HG03432 (cell line): Measurements from ENCODE around the gene GPR161.
"Not testable (repeated sequence)": the region's sequence is repeated elsewhere in the genome, so short reads cannot be mapped to it uniquely, and the experiment has no call there.

Experiments used
- ATAC-seq: cut with Tn5 transposase; IDR thresholded peaks from one replicate; pipeline ENCODE4 v1.9.1; 2021; ENCODE audit warnings: mild to moderate bottlenecking, moderate library complexity; ENCODE audit not compliant: unreplicated experiment

The GPR161 gene, protein sequence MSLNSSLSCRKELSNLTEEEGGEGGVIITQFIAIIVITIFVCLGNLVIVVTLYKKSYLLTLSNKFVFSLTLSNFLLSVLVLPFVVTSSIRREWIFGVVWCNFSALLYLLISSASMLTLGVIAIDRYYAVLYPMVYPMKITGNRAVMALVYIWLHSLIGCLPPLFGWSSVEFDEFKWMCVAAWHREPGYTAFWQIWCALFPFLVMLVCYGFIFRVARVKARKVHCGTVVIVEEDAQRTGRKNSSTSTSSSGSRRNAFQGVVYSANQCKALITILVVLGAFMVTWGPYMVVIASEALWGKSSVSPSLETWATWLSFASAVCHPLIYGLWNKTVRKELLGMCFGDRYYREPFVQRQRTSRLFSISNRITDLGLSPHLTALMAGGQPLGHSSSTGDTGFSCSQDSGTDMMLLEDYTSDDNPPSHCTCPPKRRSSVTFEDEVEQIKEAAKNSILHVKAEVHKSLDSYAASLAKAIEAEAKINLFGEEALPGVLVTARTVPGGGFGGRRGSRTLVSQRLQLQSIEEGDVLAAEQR

DNA sequence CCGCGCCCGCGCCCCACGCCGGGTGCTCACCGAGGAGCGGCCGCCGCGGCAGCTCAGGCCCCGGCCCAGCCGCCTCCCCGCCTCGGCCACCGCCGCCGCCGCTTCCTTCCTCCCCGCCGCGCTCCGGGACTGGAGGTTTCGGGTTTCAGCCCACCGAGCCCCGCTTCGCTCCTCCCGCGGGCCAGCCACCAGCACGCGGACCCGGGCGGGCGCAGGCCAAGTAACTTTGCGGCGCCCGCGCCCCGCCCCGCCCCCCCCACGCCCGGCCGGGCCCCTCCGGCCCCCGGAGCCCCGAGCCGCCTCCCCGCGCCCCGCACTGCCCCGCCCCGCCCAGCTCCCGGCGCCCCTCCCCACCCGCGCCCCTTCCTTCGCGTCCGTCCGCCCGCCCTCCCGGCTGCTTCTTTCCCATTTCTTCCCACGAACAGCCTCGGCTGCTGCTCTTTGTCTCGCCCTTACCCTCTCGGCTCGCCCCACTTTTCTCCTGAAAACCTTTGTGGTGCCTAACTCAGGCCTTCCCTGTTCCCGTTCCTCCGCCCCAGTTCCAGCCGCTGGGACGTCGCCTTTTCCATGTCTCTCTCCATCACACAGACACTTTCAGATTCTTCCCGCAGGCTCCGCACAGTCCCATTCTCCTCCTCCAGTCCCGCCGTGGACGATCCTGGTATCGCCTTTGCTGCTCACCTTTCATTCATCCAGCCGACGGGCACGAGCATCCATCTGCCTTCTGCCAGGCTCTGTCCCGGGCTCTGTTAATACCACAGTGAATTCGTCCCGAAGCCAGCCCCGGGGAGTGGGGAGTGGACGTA lies at the start of gene GPR161:
GPR161 (minus strand) TSS at position 222 of the 806 bp plus-strand sequence. CDS start 32,080 bp downstream, outside the sequence.
- ATAC-seq = peak; percentile 45

DNA sequence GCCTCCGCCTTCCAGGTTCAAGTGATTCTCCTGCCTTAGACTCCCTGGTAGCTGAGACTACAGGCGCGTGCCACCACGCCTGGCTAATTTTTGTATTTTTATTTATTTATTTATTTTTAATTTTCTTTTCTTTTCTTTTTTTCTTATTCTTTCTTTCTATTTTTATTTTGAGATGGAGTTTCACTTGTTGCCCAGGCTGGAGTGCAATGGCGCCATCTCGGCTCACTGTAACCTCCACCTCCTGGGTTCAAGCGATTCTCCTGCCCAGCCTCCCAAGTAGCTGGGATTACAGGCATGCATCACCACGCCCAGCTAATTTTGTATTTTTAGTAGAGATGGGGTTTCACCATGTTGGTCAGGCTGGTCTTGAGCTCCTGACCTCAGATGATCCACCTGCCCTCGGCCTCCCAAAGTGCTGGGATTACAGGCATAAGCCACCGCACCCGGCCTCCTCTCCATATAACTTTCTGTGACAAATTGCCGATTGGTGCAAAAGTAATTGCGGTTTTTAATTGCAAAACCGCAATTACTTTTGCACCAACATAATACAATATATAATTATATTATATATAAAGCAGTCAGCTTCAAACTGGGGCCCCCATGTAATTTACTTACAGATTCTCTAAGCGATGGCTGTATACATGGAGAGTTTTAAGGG lies 44.5 kb upstream of the GPR161 start:
- not testable (repeated sequence) for ATAC-seq

DNA sequence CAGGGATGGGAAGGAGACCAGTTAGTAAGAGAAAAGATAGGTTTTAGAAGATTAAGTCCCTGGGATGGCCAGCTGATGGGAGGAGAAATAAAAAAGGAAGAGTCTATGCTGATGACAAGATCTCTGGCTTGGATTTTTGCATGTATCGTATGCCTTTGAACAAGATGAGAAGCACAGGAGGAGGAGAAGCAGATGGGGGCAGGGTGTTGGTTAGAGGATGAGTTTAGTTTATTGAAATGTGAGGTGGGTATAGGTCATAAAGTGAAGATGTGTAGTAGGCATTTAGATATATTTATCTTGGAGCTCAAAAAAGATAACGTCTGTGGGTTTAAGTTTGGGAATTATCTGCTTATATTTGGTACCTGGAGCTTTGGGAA lies 43.4 kb upstream of the GPR161 start:
- no peak for ATAC-seq

DNA sequence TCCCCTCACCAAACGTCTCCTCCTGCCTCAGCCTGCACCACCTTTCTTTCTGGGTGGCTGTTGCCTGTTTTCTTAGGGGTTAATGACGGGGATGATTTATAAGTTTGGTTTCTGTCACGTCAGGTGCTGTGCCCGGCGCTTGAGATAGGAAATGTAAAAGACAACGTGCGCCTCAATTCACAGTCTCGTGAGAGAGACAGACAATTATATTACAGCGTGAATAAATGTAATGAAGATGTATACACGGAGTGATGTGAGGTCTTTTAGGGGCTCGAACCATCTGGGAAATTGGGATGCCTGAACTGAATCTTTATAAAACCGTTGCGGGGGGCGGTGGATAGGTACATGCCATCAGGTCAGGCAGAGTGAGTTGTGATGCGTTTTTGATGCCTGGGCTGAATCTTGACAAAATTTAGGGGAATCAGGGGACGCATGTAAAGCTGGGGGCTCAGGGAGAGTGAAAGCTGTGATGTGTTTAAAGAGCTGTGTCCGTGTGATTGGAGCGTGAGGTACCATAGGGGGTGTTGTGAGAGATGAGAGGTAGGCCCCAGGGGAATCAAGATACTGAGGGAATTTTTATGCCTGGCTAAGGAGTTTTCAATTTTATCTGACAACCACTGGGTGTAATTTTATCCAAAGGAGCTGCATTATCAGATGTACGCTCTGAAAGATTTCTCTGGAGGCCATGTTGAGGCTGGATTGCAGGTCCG lies 42.9 kb upstream of the GPR161 start:
- ATAC-seq = no peak

DNA sequence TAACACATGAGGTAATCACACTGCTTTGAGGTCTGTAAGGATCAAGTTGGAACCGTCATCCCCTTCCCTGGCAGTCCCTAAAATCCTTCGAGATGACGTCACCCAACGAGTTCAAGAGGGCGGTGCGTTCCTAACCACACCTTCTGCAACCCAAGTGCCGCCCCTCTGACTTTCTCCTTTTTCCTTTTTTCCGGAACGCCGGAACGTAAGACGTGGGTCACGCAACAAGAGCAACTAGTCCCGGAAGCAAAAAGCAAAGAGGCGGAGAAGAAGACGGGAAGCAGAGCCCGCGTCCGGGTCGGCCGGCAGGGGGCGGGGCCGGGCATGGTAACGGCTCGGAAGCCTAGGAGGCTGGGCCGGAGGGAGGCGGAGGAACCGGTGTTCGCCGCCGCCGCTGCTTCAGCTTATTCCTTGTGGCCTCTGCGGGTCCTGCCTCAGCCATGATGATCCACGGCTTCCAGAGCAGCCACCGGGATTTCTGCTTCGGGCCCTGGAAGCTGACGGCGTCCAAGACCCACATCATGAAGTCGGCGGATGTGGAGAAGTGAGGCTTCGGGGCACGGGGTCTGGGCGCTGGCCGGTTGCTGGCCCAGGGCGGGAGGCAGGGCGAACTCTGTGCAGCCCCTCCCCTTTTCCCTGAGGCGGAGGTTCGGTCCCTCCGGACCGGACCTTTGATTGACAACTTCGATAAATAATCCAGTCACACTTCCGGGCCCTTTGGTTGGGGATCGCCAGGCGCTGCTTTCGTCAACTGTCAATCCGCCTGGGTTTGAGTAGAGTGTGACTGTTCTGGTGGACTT lies 42.1 kb upstream of the GPR161 start, which contains the start of gene TIPRL:
TIPRL (plus strand) TSS at position 325 of the 800 bp plus-strand sequence; CDS start at position 441, 116 bp downstream.
- peak; percentile 95 for ATAC-seq

DNA sequence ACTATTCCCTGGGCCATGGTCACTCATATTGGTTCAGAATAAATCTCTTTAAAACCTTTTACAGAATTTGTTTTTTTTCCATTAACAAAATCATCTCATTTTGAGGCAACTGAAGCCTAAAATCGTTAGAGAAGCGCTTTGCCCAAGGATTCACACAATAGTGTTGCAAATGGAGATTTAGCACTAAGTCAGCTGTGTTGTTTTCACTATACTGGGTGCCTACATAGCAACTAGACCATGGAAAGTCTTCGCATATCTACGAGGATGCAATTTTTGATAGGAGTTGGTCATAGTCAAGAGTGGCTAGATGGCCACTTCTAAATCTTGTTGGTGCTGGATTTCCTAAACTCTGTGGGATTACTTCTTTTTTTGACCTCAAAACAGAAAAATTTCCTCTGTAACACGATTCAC lies 41.5 kb upstream of the GPR161 start:
- ATAC-seq = no peak

DNA sequence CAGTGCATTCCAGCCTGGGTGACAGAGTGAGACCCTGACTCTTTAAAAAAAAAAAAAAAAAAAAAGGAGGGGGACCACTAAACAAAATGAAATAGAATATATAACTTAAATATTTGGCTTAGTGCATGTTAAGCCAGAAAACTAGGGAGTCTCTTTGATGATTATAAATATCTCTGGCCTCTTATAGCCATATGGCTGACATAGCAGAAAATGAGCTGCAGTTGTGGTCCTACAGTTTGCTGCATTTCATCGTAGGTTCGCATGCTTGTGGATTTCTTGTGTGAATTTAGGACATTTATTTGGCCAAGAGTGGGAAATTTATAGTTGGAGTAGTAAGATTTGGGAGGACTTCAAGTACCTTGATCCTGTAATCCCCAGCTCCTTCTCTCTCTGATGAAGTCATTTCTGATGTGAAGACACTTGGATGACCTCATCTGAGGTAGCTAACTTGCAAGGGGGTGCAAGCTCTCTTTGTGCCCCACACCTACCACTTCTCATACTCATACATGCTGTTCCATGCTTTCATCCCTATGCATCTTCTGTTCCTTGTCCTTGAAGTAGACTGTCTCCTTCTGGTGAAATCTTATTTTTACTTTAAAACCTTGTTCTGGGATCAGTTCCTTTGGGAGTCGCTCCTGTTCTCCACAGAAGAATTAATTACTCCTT lies 35.7 kb upstream of the GPR161 start:
- no peak for ATAC-seq

DNA sequence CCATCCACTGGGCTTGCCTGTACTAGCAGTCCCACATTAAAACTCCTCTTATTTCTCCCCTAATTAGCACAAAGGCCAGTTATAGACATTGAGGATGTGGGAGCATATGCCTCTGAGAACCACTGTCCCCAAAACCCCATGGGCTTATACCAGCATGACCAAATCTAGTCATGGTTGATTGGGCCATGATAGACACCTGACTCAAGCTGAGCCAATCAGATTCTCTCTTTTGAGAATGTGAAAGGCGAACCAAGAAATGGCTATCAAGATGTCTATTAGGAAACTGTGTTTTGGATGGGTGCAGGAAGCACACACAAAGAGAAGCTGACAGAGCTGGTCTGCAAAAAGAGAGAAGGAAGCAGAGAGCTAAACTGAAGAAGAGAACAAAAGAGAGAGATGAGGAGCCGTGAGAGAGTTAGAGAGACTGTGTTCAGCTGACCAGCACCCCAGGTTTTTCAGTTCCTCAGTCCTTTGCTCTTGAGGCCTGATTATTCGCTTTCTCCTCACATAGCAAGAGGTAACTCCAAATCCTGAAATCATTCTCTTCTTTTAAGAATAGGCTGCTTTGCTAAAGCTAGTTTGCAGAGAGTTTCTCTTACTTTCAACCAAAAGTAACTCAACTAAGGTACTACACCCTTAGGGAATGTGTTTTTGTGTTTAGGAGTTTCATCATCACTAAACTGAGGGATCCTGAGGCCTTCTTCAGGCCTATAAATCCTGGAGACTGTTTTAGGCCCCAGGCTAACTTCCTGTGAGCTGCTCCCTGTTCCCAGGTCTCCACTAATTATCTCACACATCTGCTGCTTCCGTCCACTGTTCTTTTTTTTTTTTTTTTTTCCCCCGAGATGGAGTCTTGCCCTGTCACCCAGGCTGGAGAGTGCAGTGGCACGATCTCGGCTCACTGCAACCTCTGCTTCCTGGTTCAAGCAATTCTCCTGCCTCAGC lies 34.1 kb upstream of the GPR161 start:
- ATAC-seq = no peak

DNA sequence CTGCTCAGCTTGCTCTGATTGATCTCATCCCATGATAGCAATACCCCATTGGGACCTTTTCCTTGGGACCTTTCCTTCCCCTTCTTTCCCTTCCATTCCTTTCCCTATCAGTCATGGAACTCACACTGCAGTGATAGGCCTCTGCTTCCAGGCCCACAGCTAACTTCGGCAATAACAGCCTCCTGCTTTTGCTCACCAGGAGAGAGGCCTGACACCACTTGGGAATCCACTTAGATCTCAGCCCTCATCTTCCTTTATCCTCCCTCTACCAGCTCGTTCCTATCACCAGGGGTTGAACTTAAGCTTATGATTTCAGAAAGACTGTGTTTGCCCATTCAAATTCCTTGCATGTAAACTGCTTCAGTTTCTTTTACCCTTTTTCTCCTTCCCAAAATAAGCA lies 31.1 kb upstream of the GPR161 start:
- no peak for ATAC-seq

DNA sequence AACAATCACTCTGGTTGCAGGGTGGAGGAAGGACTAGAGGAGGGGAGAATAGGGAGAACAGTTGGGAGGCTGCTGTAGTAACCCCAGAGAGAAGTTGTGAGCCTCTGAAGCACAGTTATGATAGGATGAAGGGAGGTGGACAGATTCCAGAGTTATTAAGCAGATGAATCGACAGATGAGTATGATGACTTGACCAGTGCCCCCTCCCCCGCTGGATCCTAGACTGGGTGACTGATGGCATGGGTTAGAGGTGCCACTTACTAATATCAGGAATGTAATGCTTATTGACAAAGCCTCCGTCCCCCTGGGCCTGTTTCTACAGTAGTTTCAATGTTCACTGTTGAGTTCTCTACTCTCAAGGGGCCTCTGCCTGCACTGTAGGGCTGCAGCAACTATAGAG lies 28.0 kb upstream of the GPR161 start:
- ATAC-seq = no peak

DNA sequence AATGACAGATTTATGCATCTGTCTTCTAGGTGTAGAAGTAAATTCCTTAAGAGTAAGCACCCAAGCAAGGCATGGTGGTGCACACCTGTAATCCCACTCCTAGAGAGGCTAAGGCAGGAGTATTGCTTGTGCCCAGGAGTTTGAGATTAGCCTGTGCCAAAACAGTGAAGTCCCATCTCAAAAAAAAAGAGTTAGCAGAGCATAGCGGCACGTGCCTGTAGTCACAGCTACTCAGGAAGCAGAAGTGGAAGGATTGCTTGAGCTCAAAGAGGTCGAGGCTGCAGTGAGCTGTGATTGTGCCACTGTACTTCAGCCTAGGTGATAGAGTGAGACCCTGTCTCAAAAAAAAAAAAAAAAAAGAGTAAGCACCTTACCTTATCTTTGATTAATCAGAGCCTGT lies 26.9 kb upstream of the GPR161 start:
- ATAC-seq = no peak

DNA sequence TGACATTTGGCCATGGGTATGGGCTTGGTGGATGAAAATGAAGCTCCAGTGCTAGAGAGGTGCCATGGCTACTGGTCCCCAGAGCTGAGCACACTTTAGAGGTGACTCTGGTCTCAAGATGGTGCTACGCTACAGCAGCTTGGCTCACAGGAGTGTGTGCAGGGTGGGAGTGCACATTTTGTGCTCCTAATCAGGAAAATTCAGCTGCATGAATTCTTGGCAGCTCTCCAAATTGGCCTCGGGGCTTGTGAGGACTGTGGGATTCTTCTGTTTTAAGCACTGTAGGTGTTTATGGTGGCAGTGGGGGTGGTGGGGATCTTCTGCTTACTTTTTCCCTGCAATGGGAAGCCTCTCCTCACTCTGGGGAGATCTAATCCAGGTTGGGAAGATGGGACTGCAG lies 24.7 kb upstream of the GPR161 start:
- no peak for ATAC-seq

DNA sequence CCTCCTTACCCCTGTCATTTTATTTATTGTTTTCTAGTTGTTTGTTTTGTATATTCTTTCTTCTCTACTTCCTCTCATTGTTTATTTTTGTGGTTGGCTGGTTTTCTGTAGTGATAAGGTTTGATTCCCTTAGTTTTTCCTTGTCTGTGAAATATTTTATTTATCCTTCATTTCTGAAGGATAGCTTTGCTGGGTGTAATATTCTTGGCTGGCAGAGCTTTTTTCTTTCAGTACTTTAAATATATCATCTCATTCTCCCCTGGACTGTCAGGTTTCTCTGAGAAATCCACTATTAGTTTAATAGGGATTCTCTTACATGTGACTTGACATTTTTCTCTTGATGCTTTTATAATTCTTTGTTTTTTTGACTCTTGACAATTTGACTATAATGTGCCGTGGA lies 23.2 kb upstream of the GPR161 start:
- ATAC-seq = no peak

DNA sequence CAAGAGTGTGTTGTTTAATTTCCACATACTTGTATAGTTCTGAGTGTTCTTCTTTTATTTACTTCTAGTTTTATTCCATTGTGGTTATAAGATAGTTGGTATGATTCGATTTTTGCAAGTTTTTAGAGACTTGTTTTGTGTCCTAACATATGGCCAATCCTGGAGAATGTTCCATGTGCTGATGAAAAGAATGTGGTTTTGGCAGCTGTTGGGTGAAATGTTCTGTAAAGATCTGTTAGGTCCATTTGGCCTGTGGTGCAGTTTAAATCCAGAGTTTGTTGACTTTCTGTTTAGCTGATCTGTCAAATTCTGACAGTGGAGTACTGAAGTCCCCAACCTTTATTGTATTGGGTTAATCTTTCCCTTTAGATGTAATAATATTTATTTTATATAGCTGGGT lies 22.5 kb upstream of the GPR161 start:
- no peak for ATAC-seq

DNA sequence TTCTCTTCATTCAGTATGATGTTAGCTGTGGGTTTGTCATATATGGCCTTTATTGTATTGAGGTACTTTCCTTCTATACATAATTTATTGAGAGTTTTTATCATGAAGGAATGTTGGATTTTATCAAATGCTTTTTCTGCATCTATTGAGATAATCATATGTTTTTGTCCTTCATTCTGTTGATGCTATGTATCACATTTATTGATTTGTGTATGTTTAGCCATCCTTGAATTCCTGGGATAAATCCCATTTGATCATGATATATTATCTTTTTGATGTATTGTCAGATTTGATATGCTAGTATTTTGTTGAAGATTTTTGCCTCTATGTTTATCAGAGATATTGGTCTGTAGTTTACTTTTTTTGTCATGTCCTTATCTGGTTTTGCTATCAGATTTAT lies 20.9 kb upstream of the GPR161 start:
- ATAC-seq = no peak

DNA sequence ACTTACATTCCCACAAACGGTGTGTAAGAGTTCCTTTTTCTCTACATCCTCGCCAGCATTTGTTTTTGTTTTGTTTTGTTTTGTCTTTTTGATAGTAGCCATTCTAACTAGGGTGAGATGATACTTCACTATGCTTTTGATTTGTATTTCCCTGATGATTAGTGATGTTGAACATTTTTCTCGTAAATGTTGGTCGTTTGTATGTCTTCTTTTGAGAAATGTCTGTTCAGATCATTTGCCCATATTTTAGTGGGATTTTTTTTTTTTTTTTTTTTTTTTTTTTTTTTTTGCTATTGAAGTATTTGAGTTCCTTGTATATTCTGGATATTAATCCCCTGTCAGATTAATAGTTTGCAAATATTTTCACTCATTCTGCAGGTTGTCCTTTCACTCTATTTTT lies 19.2 kb upstream of the GPR161 start:
- ATAC-seq = no peak

DNA sequence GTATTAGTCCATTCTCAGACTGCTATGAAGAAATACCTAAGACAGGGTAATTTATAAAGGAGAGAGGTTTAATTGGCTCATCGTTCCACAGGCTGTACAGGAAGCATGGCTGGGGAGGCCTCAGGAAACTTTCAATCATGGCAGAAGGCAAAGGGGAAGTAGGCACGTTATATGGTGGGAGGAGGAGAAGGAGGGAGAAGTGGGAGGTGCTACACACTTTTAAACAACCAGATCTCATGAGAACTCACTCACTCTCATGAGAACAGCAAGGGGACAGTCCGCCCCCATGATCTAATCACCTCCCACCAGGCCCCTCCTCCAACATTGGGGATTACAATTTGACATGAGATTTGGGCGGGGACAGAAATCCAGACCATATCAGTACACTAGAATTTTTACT lies 18.0 kb upstream of the GPR161 start:
- ATAC-seq = not testable (repeated sequence)

DNA sequence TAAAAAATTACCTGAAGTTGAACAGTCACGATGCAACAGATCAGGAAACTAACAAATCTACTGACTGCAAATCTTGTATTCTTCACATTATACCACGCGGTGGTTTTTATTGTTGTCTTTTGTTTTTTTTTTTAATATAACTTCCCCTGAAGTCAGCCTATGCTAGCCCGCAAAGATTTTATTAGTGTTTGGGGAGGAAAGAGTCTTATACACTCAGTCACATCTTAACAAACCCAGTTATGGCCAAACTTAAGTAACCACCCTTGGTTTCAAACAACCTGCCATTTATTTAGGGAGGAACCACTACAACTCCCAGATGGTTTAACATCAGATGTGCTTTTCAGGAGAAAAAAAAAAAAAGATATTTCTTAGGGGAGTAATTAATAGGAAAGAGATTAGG lies 15.2 kb upstream of the GPR161 start:
- ATAC-seq = no peak
